GM10248 (cell line): ENCODE data around the gene ASXL3.

Source experiments
- CTCF ChIA-PET: fragments of 300-600 bp; sonication (Branson Sonifier 250); formaldehyde crosslinking; extraction: SDS; loops from one replicate; lab custom pipeline; 2021; ENCODE audit warnings: antibody characterized with exemption; lab: Yijun Ruan, JAX
- POLR2A ChIA-PET: fragments of 350-650 bp; sonication (Branson Sonifier 250); formaldehyde crosslinking; extraction: SDS; loops from one replicate; lab custom pipeline; 2020; ENCODE audit warnings: antibody characterized with exemption; lab: Yijun Ruan, JAX
- DNase-seq: peaks from one replicate; pipeline ENCODE4 v3.0.0; 2012; ENCODE audit errors: extremely low spot score
- CTCF ChIP-seq: IDR thresholded peaks from 2 replicates; pipeline ENCODE4 v1.5.1; 2012; ENCODE audit warnings: mild to moderate bottlenecking, low read depth; ENCODE audit errors: extremely low read depth, missing control alignments, control extremely low read depth

The ASXL3 gene

GRCh38 chr18:33641141-33641540 is 63.1 kb downstream of the ASXL3 start:
- TF ChIP-seq CTCF, result no peak
- POLR2A ChIA-PET, result no interaction called here
- CTCF ChIA-PET, result no interaction called here
- DNase-seq, result no peak

GRCh38 chr18:33644494-33644893 is 66.5 kb downstream of the ASXL3 start:
- CTCF ChIA-PET, result interaction anchor here (3.2 kb wide), 1 partner anchor 9 kb away, joined by 10 read pairs; no protein-coding TSS in a partner anchor
- TF ChIP-seq CTCF, result no peak
- POLR2A ChIA-PET, result no interaction called here
- no peak for DNase-seq

GRCh38 chr18:33647365-33647764 is 69.3 kb downstream of the ASXL3 start:
- ChIA-PET POLR2A (no interaction called here), CTCF (interaction anchor here (1.5 kb wide), 1 partner anchor 13 kb away, joined by 4 read pairs; no protein-coding TSS in a partner anchor)
- no peak for DNase-seq
- no peak for TF ChIP-seq CTCF

GRCh38 chr18:33652635-33653034 is 74.6 kb downstream of the ASXL3 start:
- ChIA-PET POLR2A (no interaction called here), CTCF (interaction anchor here (0.9 to 1.4 kb wide), 2 partner anchors 15 to 17 kb away, joined by 3 read pairs; no protein-coding TSS in a partner anchor)
- no peak for TF ChIP-seq CTCF
- DNase-seq, result no peak

- no peak for DNase-seq
- POLR2A ChIA-PET, result no interaction called here
- TF ChIP-seq CTCF, result no peak
- CTCF ChIA-PET, result no interaction called here
Observed at GRCh38 chr18:33653231-33653630, 75.2 kb downstream of the ASXL3 start.

GRCh38 chr18:33656889-33657448 is 79.0 kb downstream of the ASXL3 start:
- TF ChIP-seq CTCF, result no peak
- no peak for DNase-seq
- ChIA-PET POLR2A (no interaction called here), CTCF (no interaction called here)

- ChIA-PET CTCF (no interaction called here), POLR2A (no interaction called here)
- DNase-seq, result no peak
- no peak for TF ChIP-seq CTCF
Observed at GRCh38 chr18:33660696-33661310, 82.8 kb downstream of the ASXL3 start.
